Panc1 (cell line): ENCODE measurements around the gene TAF4B. TPM values are rescaled to one million over a fixed set of nuclear protein-coding genes. Genes with fewer than 3 reads are reported as not detected.

ENCODE experiments used
- ATAC-seq: fragments of 200-7000 bp; cut with Tn5 transposase; 2 replicates; pipeline ENCODE4 v1.9.1; 2020; ENCODE audit warnings: mild to moderate bottlenecking, moderate library complexity
- BruUV-seq: library from RNA; stranded (reverse); fragments of 400-500 nt; replicated peaks from 2 replicates; lab custom pipeline; 2021; lab: Mats Ljungman, UMichigan
- CTCF ChIA-PET: fragments of 300-600 bp; sonication (Branson Sonifier 250); formaldehyde crosslinking; loops from one replicate; lab custom pipeline; 2022; ENCODE audit warnings: antibody characterized with exemption; lab: Charles Lee
- POLR2A ChIA-PET: fragments of 300-600 bp; sonication (Branson Sonifier 250); formaldehyde crosslinking; loops from one replicate; lab custom pipeline; 2022; ENCODE audit warnings: antibody characterized with exemption; lab: Charles Lee
- DNase-seq: peaks from one replicate; pipeline ENCODE4 v3.0.0-alpha.2; 2010; ENCODE audit warnings: low read depth, low spot score
- H3K27ac ChIP-seq: 2 replicates; pipeline ENCODE4 v1.5.1; 2011; ENCODE audit warnings: mild to moderate bottlenecking, low read length, inconsistent platforms
- H3K27me3 ChIP-seq: fragments of 200-500 bp; sonication (Bioruptor generic); 2 replicates; pipeline ENCODE4 v1.6.0; 2014; ENCODE audit warnings: low read length, inconsistent platforms; ENCODE audit not compliant: control insufficient read depth, insufficient read depth
- H3K36me3 ChIP-seq: fragments of 200-500 bp; sonication (Bioruptor generic); 2 replicates; pipeline ENCODE4 v1.5.1; 2014; ENCODE audit warnings: inconsistent platforms, mild to moderate bottlenecking, low read length, moderate library complexity; ENCODE audit not compliant: control insufficient read depth, insufficient read depth
- H3K4me1 ChIP-seq: 2 replicates; pipeline ENCODE4 v1.5.1; 2011; ENCODE audit warnings: inconsistent platforms, mild to moderate bottlenecking, low read length, moderate library complexity; ENCODE audit not compliant: control insufficient read depth, insufficient read depth
- H3K4me3 ChIP-seq, 2 experiments: 2 replicates each; pipeline ENCODE4 v1.5.1; 2011 to 2012; ENCODE audit warnings: low read depth in 2 of 2, low read length in 2 of 2, mild to moderate bottlenecking in 2 of 2, inconsistent platforms in 1 of 2, moderate library complexity in 1 of 2
- H3K9me3 ChIP-seq: fragments of 200-500 bp; sonication (Bioruptor generic); 2 replicates; pipeline ENCODE4 v1.5.1; 2014; ENCODE audit warnings: low read depth, mild to moderate bottlenecking, inconsistent platforms, low read length, moderate library complexity; ENCODE audit not compliant: control insufficient read depth, insufficient read depth
- CTCF ChIP-seq: fragments of 450-650 bp; IDR thresholded peaks from 2 replicates; pipeline ENCODE4 v1.5.1; 2017; ENCODE audit warnings: mild to moderate bottlenecking
- POLR2AphosphoS5 ChIP-seq: IDR thresholded peaks from 2 replicates; pipeline ENCODE4 v1.6.1; 2012; ENCODE audit warnings: mild to moderate bottlenecking, low read depth, low read length, moderate library complexity
- REST ChIP-seq, 2 experiments: IDR thresholded peaks; 2 replicates each; pipeline ENCODE4 v1.6.1; 2011 to 2012; ENCODE audit warnings: low read depth in 2 of 2, control low read depth in 1 of 2, low read length in 1 of 2, mild to moderate bottlenecking in 1 of 2, moderate library complexity in 1 of 2; ENCODE audit not compliant: insufficient read depth in 1 of 2
- SIN3A ChIP-seq: IDR thresholded peaks from 2 replicates; pipeline ENCODE4 v1.6.1; 2012; ENCODE audit warnings: low read depth, mild to moderate bottlenecking, low read length, moderate library complexity, borderline replicate concordance; ENCODE audit not compliant: insufficient read depth
- TCF7L2 ChIP-seq: IDR thresholded peaks from 2 replicates; pipeline ENCODE4 v1.6.1; 2011; ENCODE audit warnings: mild to moderate bottlenecking, low read depth, low read length, inconsistent platforms
- in situ Hi-C: cut with HindIII; loops from 2 replicates; pipeline ENCODE4 v1.10.0; 2016; ENCODE audit warnings: low sequenced_read_pairs, low pct_unique_long_range_greater_than_20kb
- intact Hi-C: fragments of 100-400 bp; cut with micrococcal nuclease; formaldehyde crosslinking; loops from one replicate; pipeline ENCODE4 v1.10.0; 2022; ENCODE audit not compliant: unreplicated experiment
- total RNA-seq: library from RNA; stranded (reverse); gene quantifications from one replicate; pipeline ENCODE4 v1.2.1, GENCODE V29; 2021; ENCODE audit not compliant: unreplicated experiment

Gene TAF4B
- total RNA-seq, 1 experiment from 2014 or later = 8.0 TPM

GRCh38 chr18:26290385-26290784 lies 64.1 kb downstream of the TAF4B start:
- Histone ChIP-seq H3K27me3 (no peaks in the 10 kb centered on the region), H3K36me3 (no peaks in the 10 kb centered on the region; the same call in 1 of the 2 replicates), H3K27ac (no peak overlapping the region), H3K9me3 (no peaks in the 10 kb centered on the region), H3K4me1 (no peaks in the 10 kb centered on the region), H3K4me3 (no peak overlapping the region)
- no peak for ATAC-seq
- TF ChIP-seq REST (IDR thresholded peaks at IDR 0.05; ENCODE audit: insufficient read depth in 1 of 2, low read depth in 2 of 2, low read length in 1 of 2) = no peak
- TF ChIP-seq SIN3A = no peak
- TF ChIP-seq CTCF = no peak
- TF ChIP-seq TCF7L2 = no peak
- TF ChIP-seq POLR2AphosphoS5 = no peak
- no TSS peak for BruUV-seq
- no peak for DNase-seq
- in situ Hi-C loops (no loop called here), intact Hi-C loops (no loop called here)
- ChIA-PET POLR2A (no interaction called here), CTCF (no interaction called here)

- Histone ChIP-seq H3K4me3 (no peak overlapping the region), H3K27ac (no peak overlapping the region), H3K36me3 (no peaks in the 10 kb centered on the region; the same call in 1 of the 2 replicates), H3K27me3 (no peaks in the 10 kb centered on the region), H3K9me3 (no peaks in the 10 kb centered on the region), H3K4me1 (no peaks in the 10 kb centered on the region)
- intact Hi-C loops = no loop called here
- CTCF ChIA-PET = no interaction called here
- ATAC-seq (no peak), DNase-seq (no peak)
- POLR2A ChIA-PET = no interaction called here
- in situ Hi-C loops = no loop called here
- TF ChIP-seq TCF7L2 (no peak), CTCF (no peak), POLR2AphosphoS5 (no peak), REST (IDR thresholded peaks at IDR 0.05; ENCODE audit: insufficient read depth in 1 of 2, low read depth in 2 of 2, low read length in 1 of 2) (no peak), SIN3A (no peak)
- BruUV-seq = no TSS peak
Measured at GRCh38 chr18:26293982-26294381, 67.7 kb downstream of the TAF4B start.
